Daoy (cell line): ENCODE data around the gene UBE2Z. TPM values are rescaled to one million over a fixed set of nuclear protein-coding genes. Genes with fewer than 3 reads are reported as not detected.
"Not testable (repeated sequence)": the region's sequence is repeated elsewhere in the genome, so short reads cannot be mapped to it uniquely, and the experiment has no call there.

Source experiments
- DNase-seq: peaks from one replicate; pipeline ENCODE4 v3.0.0-alpha.2; 2015; ENCODE audit warnings: low read depth
- total RNA-seq: library from RNA; depleted of rRNA; stranded (reverse); fragments of >200 nt; shearing (Covaris generic); gene quantifications from 2 replicates; pipeline ENCODE4 v1.2.3, GENCODE V29; 2014

Gene UBE2Z
- total RNA-seq, 1 experiment from 2014 or later, result 65.3 TPM

GRCh38 chr17:48904428-48904827, 3.8 kb upstream of the UBE2Z start:
- DNase-seq, result no peak

- no peak for DNase-seq
Observed at GRCh38 chr17:48905987-48906515, 2.2 kb upstream of the UBE2Z start.

GRCh38 chr17:48907713-48908046, 527 bp upstream of the UBE2Z start:
- no peak for DNase-seq

GRCh38 chr17:48908853-48909394, 717 bp downstream of the UBE2Z start:
- DNase-seq, result peak; percentile 92

GRCh38 chr17:48909783-48910182, 1.6 kb downstream of the UBE2Z start:
- peak; percentile 12 for DNase-seq

- DNase-seq, result no peak
Observed at GRCh38 chr17:48910370-48910769, 2.2 kb downstream of the UBE2Z start.

GRCh38 chr17:48912476-48912875, 4.3 kb downstream of the UBE2Z start:
- no peak for DNase-seq

- peak; percentile 78 for DNase-seq
Observed at GRCh38 chr17:48915459-48916282, 7.5 kb downstream of the UBE2Z start.

GRCh38 chr17:48925251-48925990, 17.2 kb downstream of the UBE2Z start:
- no peak for DNase-seq

GRCh38 chr17:48925991-48926342, 17.8 kb downstream of the UBE2Z start:
- DNase-seq, result no peak

GRCh38 chr17:48927978-48928745, 20.0 kb downstream of the UBE2Z start:
- no peak for DNase-seq

GRCh38 chr17:48928876-48929811, 20.9 kb downstream of the UBE2Z start:
- DNase-seq, result no peak

- no peak for DNase-seq
Observed at GRCh38 chr17:48929812-48930165, 21.6 kb downstream of the UBE2Z start.

- no peak for DNase-seq
Observed at GRCh38 chr17:48930435-48930873, 22.2 kb downstream of the UBE2Z start.

- DNase-seq, result no peak
Observed at GRCh38 chr17:48933035-48933434, 24.8 kb downstream of the UBE2Z start.

GRCh38 chr17:48944515-48945260, 36.5 kb downstream of the UBE2Z start, which contains the start of gene SNF8:
Gene SNF8, minus strand, starts transcription at chr17:48944842. Its CDS starts 108 bp downstream, at chr17:48944734.
- DNase-seq, result peak; percentile 92

- DNase-seq, result not testable (repeated sequence)
Observed at GRCh38 chr17:48945261-48945651, 37.0 kb downstream of the UBE2Z start.

GRCh38 chr17:48951572-48951971, 43.4 kb downstream of the UBE2Z start:
- no peak for DNase-seq

GRCh38 chr17:48952904-48953303, 44.7 kb downstream of the UBE2Z start:
- DNase-seq, result no peak

GRCh38 chr17:48954300-48954755, 46.1 kb downstream of the UBE2Z start:
- DNase-seq, result peak; percentile 45
